IPS DF 4.7 (cell line): ENCODE results near the gene NUP93.

Experiments
- DNase-seq: peaks from one replicate; pipeline ENCODE4 v3.0.0-alpha.2; 2013; ENCODE audit warnings: low spot score; ENCODE audit errors: extremely low read depth

The NUP93 gene

GRCh38 chr16:56742030-56742984 is 12.4 kb downstream of the NUP93 start:
- no peak for DNase-seq

DNA sequence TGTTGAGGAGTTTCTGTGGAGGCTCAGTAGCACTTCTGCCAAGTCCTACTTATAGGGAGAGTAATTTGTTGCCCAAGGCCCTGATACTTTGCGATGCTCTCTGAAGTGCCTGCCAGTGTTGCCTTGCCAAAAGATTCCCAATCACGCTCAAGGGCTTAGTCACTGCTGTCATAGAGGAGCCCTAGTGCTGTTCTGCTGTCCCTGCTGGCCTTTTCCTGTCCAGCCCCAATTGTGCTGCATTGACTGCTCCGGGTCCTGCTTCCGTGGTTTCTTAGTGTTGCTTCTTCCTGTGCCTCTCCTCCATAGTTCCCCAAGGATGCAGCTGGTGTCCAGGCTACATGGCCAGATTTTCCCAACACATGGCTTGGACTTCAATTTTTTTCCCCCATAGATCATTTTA is 13.9 kb downstream of the NUP93 start:
- DNase-seq, result no peak

DNA sequence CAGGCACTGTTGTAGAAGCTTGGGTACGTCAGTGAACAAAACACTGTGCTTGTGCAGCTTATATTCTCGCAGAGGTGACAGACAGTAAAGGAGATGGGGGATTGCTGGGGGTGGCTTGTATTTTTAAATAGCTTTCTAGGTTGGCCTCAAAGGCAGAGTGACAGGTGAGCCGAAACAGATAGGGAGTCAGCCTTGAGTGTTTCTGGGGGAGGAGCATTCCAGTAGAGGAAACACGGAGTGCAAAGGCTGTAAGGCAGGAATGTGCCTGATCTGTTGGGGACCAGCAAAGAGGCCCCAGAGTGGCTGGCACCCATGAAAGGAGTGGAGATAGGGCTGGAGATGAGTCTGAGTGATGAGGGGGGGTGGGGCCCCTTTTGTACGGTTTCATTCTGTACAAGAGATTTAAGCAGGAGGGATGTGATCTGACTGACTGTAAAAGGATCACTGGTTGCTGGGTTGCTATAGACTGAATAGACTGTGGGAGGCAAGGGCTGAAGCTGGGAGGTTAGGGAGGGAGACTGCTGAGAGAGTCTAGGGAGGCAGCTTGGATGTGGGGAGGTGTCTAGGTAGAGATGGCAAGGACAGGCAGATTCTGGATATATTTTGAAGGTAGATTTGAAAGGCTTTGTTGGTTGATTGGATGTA is 15.2 kb downstream of the NUP93 start:
- DNase-seq, result no peak

- no peak for DNase-seq
Measured at GRCh38 chr16:56747486-56748045, 17.6 kb downstream of the NUP93 start.

DNA sequence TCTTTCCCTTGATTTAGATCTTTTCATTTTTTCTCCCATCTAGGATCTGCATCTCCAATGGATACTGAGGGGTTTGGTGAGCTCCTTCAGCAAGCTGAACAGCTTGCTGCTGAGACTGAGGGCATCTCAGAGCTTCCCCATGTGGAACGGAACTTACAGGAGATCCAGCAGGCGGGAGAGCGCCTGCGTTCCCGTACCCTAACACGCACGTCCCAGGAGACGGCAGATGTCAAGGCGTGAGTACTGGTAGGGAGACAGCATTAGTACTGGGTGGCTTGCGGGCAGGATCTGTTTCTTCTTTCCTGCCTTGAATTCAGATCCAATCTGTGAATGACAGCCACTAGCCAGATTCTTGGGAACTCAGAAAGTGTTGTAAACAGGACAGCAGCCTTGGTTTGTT is 18.3 kb downstream of the NUP93 start:
- DNase-seq, result no peak

DNA sequence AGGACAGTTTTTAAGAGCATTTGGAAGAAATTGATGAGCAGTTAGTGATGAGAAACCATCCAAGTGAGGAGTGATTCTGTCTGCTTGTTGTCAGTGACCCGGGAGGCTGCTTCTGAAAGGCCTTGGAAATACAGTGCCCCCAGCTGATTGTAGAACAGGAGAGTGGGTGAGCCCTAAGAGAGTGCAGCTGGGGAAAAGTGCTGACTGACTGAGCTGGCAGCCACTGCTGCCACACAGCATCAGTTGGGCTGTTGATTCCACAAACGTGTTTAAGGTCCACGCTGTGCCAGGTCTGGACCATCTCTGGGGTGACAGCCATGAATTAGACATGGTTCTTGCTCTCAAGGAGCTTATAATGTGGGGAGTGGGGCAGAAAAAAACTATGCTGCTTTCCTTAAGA is 18.9 kb downstream of the NUP93 start:
- no peak for DNase-seq

DNA sequence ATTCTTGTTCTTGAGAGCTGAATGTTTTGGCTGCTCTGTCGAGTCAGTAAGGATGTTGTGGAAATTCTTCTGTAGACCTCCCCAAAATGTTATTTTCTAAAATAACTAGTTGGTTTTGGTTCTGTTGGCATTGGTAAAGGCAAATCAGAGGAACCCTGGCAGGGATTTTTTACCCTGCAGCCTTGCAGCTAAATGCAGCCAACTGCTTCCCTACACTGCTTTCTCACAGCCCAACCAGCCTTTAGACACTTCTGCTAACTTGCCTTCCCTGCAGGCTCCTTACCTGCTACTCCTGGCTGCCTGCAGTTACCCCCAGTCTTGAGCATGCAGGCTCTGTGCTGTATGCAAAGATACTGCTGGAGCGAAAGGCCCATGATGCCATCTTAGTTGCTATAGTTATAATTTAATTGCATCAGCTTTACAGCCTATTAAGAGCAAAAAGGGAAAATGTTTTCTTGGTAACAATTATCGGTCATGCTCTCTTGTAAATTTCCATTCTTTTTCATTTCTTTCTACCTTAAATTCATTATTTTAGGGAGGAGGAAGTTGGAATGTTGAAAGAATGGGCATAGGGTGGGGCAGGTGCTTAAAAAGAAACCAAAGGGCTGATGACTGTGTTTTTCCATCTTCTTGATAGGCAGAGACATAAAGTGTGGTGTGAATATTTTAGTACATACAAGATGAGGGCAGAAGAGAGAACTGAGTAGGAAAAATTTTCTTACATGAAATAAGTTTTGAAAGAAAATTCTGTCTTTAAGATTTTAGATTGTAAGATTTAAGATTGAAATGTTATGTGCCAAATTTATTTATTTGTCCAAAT is 20.0 kb downstream of the NUP93 start:
- DNase-seq, result no peak

DNA sequence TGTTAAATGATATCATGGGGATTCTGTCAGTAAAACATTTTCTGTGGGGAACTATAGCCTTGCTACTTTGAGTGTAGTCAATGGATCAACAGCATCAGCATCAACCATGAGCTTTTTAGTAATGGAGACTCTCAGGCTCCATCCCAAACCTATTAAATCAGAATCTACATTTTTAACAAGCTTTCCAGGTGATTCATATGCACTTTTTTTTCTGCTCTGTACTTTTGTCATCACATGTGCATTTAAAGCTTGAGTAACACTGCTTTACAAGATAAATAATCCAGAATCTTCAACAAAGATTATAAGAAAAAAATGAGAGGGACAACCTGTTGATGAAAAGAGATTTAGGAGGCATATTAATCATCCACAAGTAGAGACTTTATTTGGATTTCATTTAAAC is 23.5 kb downstream of the NUP93 start:
- no peak for DNase-seq

DNA sequence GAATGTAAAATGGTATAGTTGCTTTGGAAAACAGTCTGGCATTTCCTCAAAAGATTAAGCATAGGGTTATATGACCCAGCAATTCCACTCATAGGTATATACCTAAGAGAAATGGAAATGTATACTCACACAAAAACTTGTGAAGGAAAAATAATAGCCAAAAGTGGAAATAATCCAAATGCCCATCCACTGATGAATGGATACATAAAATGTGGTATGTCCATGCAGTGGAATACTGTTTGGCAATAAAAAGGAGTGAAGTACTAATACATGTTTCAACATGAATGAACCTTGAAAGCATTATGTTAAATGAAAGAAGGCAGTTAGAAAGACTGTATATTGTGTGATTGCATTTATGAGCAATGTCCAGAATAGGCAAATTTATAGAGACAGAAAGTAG is 25.1 kb downstream of the NUP93 start:
- DNase-seq, result no peak

- DNase-seq, result no peak
Measured at GRCh38 chr16:56758432-56758831, 28.5 kb downstream of the NUP93 start.

DNA sequence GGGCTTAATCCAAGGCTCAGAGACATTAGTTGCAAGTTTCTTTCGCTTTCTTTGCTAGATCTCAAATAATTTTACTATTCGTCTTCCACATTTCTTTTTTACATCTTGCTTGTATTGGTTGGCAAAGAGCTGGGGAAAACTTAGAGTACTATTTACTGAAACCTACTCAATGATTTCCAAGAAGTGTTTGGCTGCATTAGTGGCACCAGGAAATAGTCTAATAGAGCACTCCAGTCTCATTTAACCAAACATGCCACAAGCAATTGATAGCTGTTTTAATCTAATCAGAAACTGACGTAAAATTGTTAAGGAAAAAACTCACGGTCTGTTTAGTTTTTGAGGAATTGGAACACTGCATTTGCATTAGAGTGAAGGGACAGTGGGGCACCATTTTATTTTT is 29.0 kb downstream of the NUP93 start:
- DNase-seq, result no peak

GRCh38 chr16:56763291-56763916 is 33.5 kb downstream of the NUP93 start:
- DNase-seq, result no peak

GRCh38 chr16:56764835-56765234 is 34.9 kb downstream of the NUP93 start:
- DNase-seq, result no peak

- DNase-seq, result no peak
Measured at GRCh38 chr16:56765949-56766348, 36.0 kb downstream of the NUP93 start.

- DNase-seq, result no peak
Measured at GRCh38 chr16:56767024-56767423, 37.1 kb downstream of the NUP93 start.

DNA sequence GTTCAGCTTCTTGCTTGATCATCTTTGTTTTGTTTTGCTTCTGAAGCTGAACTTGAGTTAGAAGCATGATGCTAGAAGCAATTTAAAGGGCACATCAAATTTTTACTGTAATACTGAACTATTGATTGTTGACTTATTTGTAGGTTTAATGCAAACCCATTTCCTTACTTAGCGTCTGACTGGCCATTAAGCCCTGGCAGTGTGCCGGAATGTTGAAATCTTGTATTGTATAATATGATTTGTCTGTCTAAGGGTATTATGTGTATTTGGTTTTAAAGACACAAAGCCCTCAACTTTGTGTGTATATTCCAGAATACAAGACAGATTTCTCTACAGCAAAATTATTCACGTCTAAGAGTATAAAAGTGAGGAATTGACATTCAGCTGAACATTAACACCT is 39.7 kb downstream of the NUP93 start:
- no peak for DNase-seq

- no peak for DNase-seq
Measured at GRCh38 chr16:56771558-56772279, 41.8 kb downstream of the NUP93 start.

DNA sequence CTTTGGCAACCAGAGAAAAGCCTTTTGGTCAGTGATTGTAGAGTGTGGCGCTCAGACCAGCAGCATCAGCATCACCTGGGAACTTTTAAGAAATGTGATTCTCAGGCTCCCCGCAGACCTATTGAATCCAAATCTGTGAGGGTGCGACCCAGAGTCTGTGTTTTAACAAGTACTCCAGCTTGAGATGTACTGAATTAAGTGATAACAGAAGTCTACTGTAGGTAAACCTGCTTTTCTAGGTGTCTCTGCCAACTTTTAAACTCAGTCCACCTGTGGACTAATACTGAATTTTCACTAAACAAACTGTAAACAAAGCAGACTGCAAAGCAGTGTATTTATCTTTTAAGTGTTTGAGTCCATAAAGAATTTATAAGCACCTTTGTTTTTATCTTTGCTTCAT is 43.6 kb downstream of the NUP93 start:
- no peak for DNase-seq

DNA sequence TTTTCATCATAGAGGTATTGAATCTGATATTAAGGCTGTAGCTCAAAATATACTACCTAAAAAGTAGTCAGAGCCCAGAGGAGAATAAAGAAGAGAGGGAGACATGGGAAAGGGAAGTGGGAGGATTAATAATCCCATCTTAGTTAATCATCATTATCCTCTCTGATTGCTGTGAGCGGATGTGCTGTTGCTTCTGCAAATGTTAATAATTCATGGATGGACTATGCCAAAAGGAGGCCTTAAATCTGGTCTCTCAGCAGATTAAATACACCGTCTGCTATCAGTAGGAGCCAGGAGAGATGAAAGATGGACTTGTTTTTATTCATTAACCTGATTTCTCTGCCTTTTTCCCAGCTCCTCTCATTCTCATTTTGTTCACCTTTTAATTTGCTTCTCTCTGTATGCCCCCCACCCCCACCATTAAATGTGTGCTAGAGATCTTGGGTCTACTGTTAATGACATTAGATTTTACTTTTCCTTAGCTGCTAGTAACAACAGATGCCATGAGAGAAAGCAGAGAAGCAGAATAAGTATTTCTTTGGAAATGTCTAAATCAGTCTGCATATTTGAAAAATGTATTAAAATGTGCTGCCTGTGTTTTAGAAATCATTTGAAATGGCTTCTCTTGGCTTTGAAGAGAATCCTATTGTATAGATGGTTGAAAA is 44.2 kb downstream of the NUP93 start:
- no peak for DNase-seq

GRCh38 chr16:56775162-56775561 is 45.2 kb downstream of the NUP93 start:
- DNase-seq, result no peak
